ENCODE data around the gene FAT3.
A peak's percentile ranks its signal among the peaks of the same experiment; 100 is the strongest.

Gene FAT3

DNA sequence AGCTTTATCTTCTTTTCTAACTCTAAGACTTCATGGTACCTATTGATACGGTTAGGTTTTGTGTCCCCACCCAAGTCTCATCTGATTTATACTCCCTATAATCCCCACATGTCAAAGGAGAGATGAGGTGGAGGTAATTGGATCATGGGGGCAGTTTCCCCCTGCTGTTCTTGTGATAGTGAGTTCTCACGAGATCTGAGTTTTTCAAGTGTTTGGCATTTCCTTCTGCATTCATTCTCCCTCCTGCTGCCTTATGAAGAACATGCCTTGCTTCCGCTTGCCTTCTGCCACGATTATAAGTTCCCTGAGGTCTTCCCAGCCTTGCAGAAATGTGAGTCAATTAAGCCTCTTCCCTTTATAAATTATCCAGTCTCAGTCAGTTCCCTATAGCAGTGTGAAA, 5.1 kb upstream of the FAT3 start:
- TF ChIP-seq, protein P1, sequence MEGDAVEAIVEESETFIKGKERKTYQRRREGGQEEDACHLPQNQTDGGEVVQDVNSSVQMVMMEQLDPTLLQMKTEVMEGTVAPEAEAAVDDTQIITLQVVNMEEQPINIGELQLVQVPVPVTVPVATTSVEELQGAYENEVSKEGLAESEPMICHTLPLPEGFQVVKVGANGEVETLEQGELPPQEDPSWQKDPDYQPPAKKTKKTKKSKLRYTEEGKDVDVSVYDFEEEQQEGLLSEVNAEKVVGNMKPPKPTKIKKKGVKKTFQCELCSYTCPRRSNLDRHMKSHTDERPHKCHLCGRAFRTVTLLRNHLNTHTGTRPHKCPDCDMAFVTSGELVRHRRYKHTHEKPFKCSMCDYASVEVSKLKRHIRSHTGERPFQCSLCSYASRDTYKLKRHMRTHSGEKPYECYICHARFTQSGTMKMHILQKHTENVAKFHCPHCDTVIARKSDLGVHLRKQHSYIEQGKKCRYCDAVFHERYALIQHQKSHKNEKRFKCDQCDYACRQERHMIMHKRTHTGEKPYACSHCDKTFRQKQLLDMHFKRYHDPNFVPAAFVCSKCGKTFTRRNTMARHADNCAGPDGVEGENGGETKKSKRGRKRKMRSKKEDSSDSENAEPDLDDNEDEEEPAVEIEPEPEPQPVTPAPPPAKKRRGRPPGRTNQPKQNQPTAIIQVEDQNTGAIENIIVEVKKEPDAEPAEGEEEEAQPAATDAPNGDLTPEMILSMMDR (IDR thresholded peaks at IDR 0.05): no peak
- TF ChIP-seq ZFX (IDR thresholded peaks at IDR 0.05; ENCODE audit: borderline replicate concordance): no peak
- no peak overlapping the region for H3K27ac ChIP-seq

DNA sequence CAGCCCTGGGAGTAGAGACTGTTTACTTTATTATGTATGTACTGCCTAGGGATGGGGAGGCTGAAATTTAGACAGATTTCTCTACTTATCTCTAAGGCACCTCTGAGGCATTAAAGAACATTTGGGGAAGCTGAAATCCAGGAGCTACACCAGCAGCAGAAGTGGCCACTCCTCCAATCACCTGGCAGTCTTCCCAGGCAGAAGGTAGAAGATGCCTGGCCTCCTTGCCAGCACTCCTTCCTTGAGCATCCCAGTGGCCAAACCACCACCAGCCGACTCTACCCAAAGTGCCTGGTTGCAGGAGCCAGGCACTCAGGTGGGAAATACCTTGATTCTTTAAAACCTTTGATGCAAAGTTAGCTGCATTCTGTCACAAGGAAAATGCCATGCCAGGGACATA, 1.9 kb upstream of the FAT3 start:
- TF ChIP-seq, protein P1 (IDR thresholded peaks at IDR 0.05): no peak
- no peak for TF ChIP-seq ZFX (IDR thresholded peaks at IDR 0.05; ENCODE audit: borderline replicate concordance)

DNA sequence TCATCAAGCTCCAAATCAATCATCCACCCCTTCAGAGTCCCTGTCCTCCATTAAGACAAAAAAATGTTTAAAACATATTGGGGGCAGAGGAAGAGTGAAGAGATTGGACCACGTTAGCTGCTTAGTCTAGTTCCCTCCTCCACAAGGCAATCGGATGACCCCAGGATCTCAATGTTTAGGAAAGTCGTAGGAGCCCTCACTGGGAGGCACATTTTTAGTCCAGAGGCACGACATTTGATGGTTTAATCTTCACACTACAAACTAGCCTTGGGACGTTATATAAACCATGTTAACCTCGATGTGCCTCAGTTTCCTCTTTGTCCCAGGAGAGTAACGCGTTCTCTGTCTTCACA, 588 bp upstream of the FAT3 start:
- no peak for TF ChIP-seq ZFX (IDR thresholded peaks at IDR 0.05; ENCODE audit: borderline replicate concordance)

More for the DNA sequence above, 1.9 kb upstream of the FAT3 start:
- H3K27ac ChIP-seq: no peak overlapping the region

DNA sequence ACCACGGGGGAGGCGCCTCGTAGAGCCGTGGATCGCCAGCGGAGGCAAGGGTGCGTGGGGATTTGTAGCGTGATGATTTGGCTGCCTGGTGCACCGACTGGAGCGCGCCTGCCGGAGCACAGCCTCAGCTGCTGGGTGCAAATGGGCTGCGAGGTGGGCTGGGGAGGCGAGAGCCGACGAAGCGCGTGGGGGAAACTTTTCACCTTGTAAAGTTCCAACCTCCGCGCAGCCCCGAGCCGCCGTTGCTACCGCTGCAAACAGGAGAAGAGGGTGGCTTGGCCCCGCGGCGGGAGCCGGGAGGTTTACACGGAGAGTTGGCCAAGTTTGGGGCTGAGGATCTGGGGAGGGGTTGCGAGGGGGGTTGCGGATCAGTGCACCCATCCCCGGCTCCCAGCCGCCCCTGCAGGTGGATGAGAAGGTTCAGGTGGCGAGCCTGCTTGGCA, 528 bp downstream of the FAT3 start:
- TF ChIP-seq, protein P1 (IDR thresholded peaks at IDR 0.05): no peak
- TF ChIP-seq ZFX (IDR thresholded peaks at IDR 0.05; ENCODE audit: borderline replicate concordance): no peak
- no peak overlapping the region for H3K27ac ChIP-seq

More for the DNA sequence above, 588 bp upstream of the FAT3 start:
- no peak overlapping the region for H3K27ac ChIP-seq

DNA sequence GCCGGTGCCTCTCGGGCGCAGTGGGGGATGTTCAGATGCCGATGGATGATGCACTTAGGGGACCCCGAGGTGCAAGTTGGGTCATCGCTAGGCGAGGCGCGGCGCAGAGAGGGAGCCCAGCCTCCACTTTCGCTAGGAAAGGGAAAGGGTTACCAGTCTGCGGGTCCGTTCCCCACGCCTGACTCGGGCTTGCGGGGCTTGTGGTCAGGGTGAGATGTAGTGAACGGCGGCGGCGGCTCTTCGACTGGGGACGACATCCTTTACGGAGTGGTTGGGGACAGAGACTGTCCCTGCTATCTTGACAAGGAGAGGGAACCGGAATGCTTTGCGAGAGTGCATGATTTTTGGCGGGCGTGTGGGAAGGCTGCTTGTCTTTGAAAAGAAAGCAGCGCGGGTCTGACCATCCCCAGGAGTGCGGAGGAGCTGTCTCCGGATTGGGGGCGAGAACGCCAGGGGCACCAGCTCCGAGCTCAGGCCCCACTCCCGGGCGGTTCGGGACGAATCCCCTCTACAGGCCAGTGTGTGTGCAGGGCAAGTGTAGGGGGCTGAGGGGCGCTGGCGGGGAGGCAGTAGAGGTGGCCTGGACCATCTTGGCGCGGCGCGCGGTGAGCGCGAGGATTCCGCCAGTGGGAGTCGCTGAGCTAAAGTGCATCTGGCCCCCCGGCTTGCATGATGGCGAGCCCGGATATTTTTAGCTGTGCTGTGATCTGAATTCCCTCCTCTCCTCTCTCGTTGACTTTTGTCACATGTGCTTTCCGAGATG, 1.1 kb downstream of the FAT3 start:
- TF ChIP-seq, protein P1 (IDR thresholded peaks at IDR 0.05): peak; percentile 29
- no peak for TF ChIP-seq ZFX (IDR thresholded peaks at IDR 0.05; ENCODE audit: borderline replicate concordance)
- no peak overlapping the region for H3K27ac ChIP-seq

DNA sequence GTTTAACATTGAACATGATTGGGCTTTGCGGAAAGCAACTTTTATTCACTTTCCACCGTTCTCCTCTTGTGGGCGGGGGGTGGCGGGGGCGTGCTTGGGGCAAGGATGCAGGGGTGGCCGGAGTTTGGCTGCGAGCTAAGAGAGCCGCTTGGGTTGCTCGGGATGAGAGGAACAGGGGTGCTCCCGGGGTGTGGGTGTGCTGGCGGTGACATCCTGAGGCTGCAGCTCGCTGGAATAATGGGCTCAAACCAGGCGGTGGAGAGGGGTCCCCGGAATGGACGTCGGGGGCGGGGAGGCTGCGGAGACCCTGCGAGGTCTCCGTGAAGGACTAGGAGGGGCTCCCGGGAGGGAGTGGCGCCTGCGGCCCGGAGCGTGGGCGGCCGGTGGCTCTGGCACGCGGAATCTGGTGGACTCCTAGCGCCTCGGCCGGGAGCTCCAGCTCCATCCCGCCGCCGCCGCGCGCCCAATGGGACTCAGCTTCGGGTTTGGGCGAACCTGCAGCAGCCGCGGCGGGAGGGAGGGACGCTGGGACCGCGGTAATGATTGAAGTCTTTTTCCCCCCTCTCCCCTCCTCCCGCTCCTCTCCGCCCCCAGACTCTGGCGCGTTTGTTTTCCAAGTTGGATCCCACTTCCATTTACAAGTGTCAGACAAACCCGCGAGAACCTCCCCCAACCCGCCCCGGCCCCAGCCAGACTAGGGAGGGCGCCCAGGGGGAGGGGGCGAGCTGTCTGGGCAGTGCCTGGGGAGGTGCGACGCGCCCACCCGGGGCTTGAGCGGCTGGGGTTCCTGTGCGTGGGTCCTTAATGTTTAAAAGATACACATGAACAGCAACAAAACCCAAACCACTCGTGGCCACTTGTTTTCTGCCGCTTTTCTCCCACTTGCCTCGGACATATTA, 2.0 kb downstream of the FAT3 start:
- no peak for TF ChIP-seq ZFX (IDR thresholded peaks at IDR 0.05; ENCODE audit: borderline replicate concordance)
- TF ChIP-seq, protein P1 (IDR thresholded peaks at IDR 0.05): 0 out of 2 replicates have a peak, but pooled peaks have one; percentile 8
- no peak overlapping the region for H3K27ac ChIP-seq

DNA sequence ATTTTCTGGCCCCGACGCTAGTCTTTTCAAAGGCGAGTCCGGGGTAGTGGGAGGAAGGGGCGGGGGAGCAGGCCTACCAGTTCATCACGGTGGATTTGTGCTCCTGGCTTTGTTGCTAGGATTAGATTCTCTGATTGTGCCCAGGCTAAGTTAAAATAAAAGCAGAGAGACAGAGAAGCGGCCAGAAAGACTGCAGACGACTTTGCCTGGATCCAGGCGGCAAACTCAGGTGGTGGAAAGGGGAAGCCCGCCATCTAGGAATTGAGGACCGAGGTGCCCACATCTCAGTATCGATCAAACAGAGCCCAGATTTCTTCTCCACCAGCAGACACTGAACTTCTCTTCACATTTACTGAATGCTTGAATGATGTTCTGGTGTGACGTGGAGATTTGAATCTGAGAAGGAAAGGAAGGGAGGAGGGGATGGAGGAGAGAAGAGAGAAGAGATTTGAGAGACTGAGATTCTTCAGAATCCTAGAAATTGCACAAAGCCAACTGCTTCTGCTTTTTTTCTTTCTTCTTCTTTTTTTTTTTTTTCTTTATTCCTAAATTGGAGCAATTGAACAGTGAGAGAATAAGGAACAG, 2.7 kb downstream of the FAT3 start:
- TF ChIP-seq ZFX (IDR thresholded peaks at IDR 0.05; ENCODE audit: borderline replicate concordance): no peak
- TF ChIP-seq, protein P1 (IDR thresholded peaks at IDR 0.05): no peak
- no peak overlapping the region for H3K27ac ChIP-seq

All from 22Rv1 (cell line).